ENCODE data around the gene FALEC. TPM values are rescaled to one million over a fixed set of nuclear protein-coding genes. Genes with fewer than 3 reads are reported as not detected.
A peak's percentile ranks its signal among the peaks of the same experiment; 100 is the strongest.

The FALEC gene
- 0.44 TPM for total RNA-seq
- long read RNA-seq, partial matches to known transcripts, result 0 of 3 reads
- long read RNA-seq, other reads (novel, unspliced or antisense), result 3 of 3 reads

- peak; percentile 98 for DNase-seq
- Histone ChIP-seq H3K27me3 (ENCODE audit: low read depth) (no peaks in the 10 kb centered on the region), H3K4me3 (peak within 1 kb of the TSS; percentile 74), H3K4me1 (peaks cover 25% of the 10 kb centered on the region), H3K9me3 (replicated peaks) (no peaks in the 10 kb centered on the region), H3K36me3 (peaks cover 14% of the 10 kb centered on the region), H3K27ac (replicated peaks) (peak within 1 kb of the TSS; percentile 94)
- intact Hi-C loops (cut with micrococcal nuclease), result no loop called here
- TF ChIP-seq CTCF (IDR thresholded peaks at IDR 0.05; ENCODE audit: borderline replicate concordance), result no peak
Measured at GRCh38 chr1:150515328-150516049, at the start of gene FALEC. Gene FALEC, plus strand, starts transcription at chr1:150515752.

- no peaks in the 10 kb centered on the region for H3K9me3 ChIP-seq (replicated peaks)
- H3K4me3 ChIP-seq, result no peak overlapping the region
- TF ChIP-seq CTCF (IDR thresholded peaks at IDR 0.05; ENCODE audit: borderline replicate concordance), result no peak
- peaks cover 68% of the 10 kb centered on the region for H3K36me3 ChIP-seq
- intact Hi-C loops (cut with micrococcal nuclease), result no loop called here
- no peaks in the 10 kb centered on the region for H3K27me3 ChIP-seq (ENCODE audit: low read depth)
- DNase-seq, result no peak
- peaks cover 25% of the 10 kb centered on the region for H3K4me1 ChIP-seq
- H3K27ac ChIP-seq (replicated peaks), result no peak overlapping the region
Measured at GRCh38 chr1:150466964-150467363, 48.6 kb upstream of the FALEC start.

- no peak for DNase-seq
- intact Hi-C loops (cut with micrococcal nuclease), result no loop called here
- H3K9me3 ChIP-seq (replicated peaks), result no peaks in the 10 kb centered on the region
- H3K36me3 ChIP-seq, result peaks cover 69% of the 10 kb centered on the region
- peaks cover 43% of the 10 kb centered on the region for H3K4me1 ChIP-seq
- no peaks in the 10 kb centered on the region for H3K27me3 ChIP-seq (ENCODE audit: low read depth)
- no peak for TF ChIP-seq CTCF (IDR thresholded peaks at IDR 0.05; ENCODE audit: borderline replicate concordance)
- H3K4me3 ChIP-seq, result no peak overlapping the region
- H3K27ac ChIP-seq (replicated peaks), result peak overlapping the region; percentile 58
Measured at GRCh38 chr1:150469291-150469690, 46.3 kb upstream of the FALEC start.

- intact Hi-C loops (cut with micrococcal nuclease), result loop anchor here (10.0 kb wide), 1 partner anchor 52 kb away; no protein-coding TSS in a partner anchor
- peak overlapping the region; percentile 80 for H3K27ac ChIP-seq (replicated peaks)
- no peak for DNase-seq
Measured at GRCh38 chr1:150472601-150473200, 42.9 kb upstream of the FALEC start.

GRCh38 chr1:150473659-150474058, 41.9 kb upstream of the FALEC start:
- intact Hi-C loops (cut with micrococcal nuclease), result loop anchor here (10.0 kb wide), 1 partner anchor 51 kb away; no protein-coding TSS in a partner anchor
- H3K4me1 ChIP-seq, result peaks cover 83% of the 10 kb centered on the region
- H3K36me3 ChIP-seq, result peaks cover 30% of the 10 kb centered on the region
- TF ChIP-seq CTCF (IDR thresholded peaks at IDR 0.05; ENCODE audit: borderline replicate concordance), result no peak
- DNase-seq, result no peak
- no peaks in the 10 kb centered on the region for H3K27me3 ChIP-seq (ENCODE audit: low read depth)
- H3K27ac ChIP-seq (replicated peaks), result peak overlapping the region; percentile 80
- no peaks in the 10 kb centered on the region for H3K9me3 ChIP-seq (replicated peaks)
- H3K4me3 ChIP-seq, result no peak overlapping the region

More at GRCh38 chr1:150472601-150473200, 42.9 kb upstream of the FALEC start:
- Histone ChIP-seq H3K9me3 (replicated peaks) (no peaks in the 10 kb centered on the region), H3K4me1 (peaks cover 73% of the 10 kb centered on the region), H3K27me3 (ENCODE audit: low read depth) (no peaks in the 10 kb centered on the region), H3K4me3 (no peak overlapping the region), H3K36me3 (peaks cover 39% of the 10 kb centered on the region)
- no peak for TF ChIP-seq CTCF (IDR thresholded peaks at IDR 0.05; ENCODE audit: borderline replicate concordance)
